Body of pancreas (tissue), 4 donors: ENCODE measurements around the gene SLC25A12. TPM values are rescaled to one million over a fixed set of nuclear protein-coding genes. Genes with fewer than 3 reads are reported as not detected.

Experiments
- ATAC-seq: fragments of 150-250 bp; one replicate; pipeline ENCODE4 v1.9.1; 2016
- DNase-seq, 4 donors: peaks; one replicate each; pipeline ENCODE4 v3.0.0-alpha.2; 2019
- H3K27ac ChIP-seq, 4 donors: fragments of 200-600 bp; sonication (generic); 1 replicate in 3 of 4; 2 replicates in 1 of 4; pipeline versions ENCODE4 v1.5.1 to v1.6.1; 2016 to 2019; ENCODE audit warnings: mild to moderate bottlenecking in 1 of 4, mixed read lengths in 1 of 4, moderate library complexity in 1 of 4
- H3K27me3 ChIP-seq, 2 donors: fragments of 200-600 bp; sonication (generic); one replicate each; pipeline ENCODE4 v1.6.0; 2016; ENCODE audit warnings: mild to moderate bottlenecking in 1 of 2
- H3K36me3 ChIP-seq, 2 donors: fragments of 200-600 bp; sonication (generic); replicated peaks in 1 of 2; 2 replicates each; pipeline ENCODE4 v1.5.1; 2016; ENCODE audit warnings: low read depth in 2 of 2; ENCODE audit not compliant: insufficient read depth in 1 of 2
- H3K4me1 ChIP-seq: fragments of 200-600 bp; sonication (generic); one replicate; pipeline ENCODE4 v1.6.0; 2016
- H3K4me3 ChIP-seq, 2 donors: fragments of 200-600 bp; sonication (generic); 1 replicate in 1 of 2; 2 replicates in 1 of 2; pipeline ENCODE4 v1.5.1; 2016 to 2019
- H3K9me3 ChIP-seq, 3 donors: fragments of 200-600 bp; sonication (generic); 1 replicate in 2 of 3; 2 replicates in 1 of 3; pipeline ENCODE4 v1.5.1; 2016
- CTCF ChIP-seq, 7 experiments: fragments of 450-650 bp in 4 of 7; fragments of 200-600 bp in 3 of 7; sonication (generic) in 3 of 7; IDR thresholded peaks; one replicate each; pipeline ENCODE4 v1.5.1; 2016 to 2019; ENCODE audit warnings: antibody characterized with exemption in 7 of 7
- POLR2A ChIP-seq, 3 donors: fragments of 450-650 bp; IDR thresholded peaks; one replicate each; pipeline ENCODE4 v1.6.1; 2016; ENCODE audit warnings: antibody characterized with exemption in 3 of 3, mild to moderate bottlenecking in 2 of 3
- WGBS, 2 donors: methylation state at CpG; one replicate each; pipeline ENCODE4 v1.1.5; 2017; 5-methylcytosine and 5-hydroxymethylcytosine counted together
- intact Hi-C: fragments of 100-400 bp; cut with DNase I; formaldehyde crosslinking; loops from one replicate; pipeline ENCODE4 v1.15.1; 2023
- total RNA-seq, 2 donors: library from RNA; depleted of rRNA; stranded (reverse); fragments of >200 nt; gene quantifications; one replicate each; pipeline ENCODE4 v1.1.0, GENCODE V29; 2016

SLC25A12 gene
- total RNA-seq, 2 donors from 2014 or later: 4.9 to 8.0 TPM

DNA sequence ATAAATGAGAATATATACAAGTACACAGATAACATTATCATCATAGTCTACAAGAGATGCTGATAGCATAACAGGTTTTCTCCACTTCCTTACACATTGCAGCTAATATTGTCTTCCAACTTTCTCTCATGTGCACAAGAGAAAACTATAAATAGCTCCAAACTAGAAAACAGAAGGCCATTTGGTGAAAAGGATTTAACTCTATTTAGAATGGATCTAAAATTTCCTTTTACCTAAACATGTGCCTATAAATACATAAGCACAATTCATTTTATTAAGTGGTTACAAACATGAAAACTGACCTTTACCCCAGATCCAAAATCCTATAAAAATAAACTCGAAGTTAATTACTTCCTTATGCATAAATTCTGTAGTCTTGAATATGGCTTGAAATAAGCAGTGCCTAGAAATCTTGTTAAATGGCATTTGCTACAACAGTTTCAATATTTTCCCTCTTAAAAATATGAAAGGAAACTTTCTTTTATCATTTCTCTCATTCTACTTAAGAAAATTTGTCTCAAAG lies 41.6 kb downstream of the SLC25A12 start:
- no peak for TF ChIP-seq CTCF (IDR thresholded peaks at IDR 0.05)
- TF ChIP-seq POLR2A (IDR thresholded peaks at IDR 0.05): no peak
- Histone ChIP-seq H3K36me3 (no peaks in the 10 kb centered on the region), H3K27ac (no peak overlapping the region), H3K9me3 (no peaks in the 10 kb centered on the region), H3K27me3 (no peaks in the 10 kb centered on the region), H3K4me1 (no peaks in the 10 kb centered on the region), H3K4me3 (no peak overlapping the region)
- no peak for ATAC-seq
- DNase-seq: no peak
- 0 to 50% methylated on average over 1 of the region's 1 CpG for WGBS, 2 donors
- intact Hi-C loops: no loop called here

- Histone ChIP-seq H3K4me3 (no peak overlapping the region), H3K27me3 (no peaks in the 10 kb centered on the region), H3K36me3 (no peaks in the 10 kb centered on the region), H3K27ac (no peak overlapping the region), H3K9me3 (no peaks in the 10 kb centered on the region), H3K4me1 (no peaks in the 10 kb centered on the region)
- intact Hi-C loops: no loop called here
- WGBS, 2 donors: 78 to 85% methylated on average over 2 of the region's 2 CpGs
- ATAC-seq: no peak
- no peak for TF ChIP-seq CTCF (IDR thresholded peaks at IDR 0.05)
- no peak for TF ChIP-seq POLR2A (IDR thresholded peaks at IDR 0.05)
- no peak for DNase-seq
These were observed 46.4 kb downstream of the SLC25A12 start for GRCh38 chr2:171847627-171848026.

DNA sequence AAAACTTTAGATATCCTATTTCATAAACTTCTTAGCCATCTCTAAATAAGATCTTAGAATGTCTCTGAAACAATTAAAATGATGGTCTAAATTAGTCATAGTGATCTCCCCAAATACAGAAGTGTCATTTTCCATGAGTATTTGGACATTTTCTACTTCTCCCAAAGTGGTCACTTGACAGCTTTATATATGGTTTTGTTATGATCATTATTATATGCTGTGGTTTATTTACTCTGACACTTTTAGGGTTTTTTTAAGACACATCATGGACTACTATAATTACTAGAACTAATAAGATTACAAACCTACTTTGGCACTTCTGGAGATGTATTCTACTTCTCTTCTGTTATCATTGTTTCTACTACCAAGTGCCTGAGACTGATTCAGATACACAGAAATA lies 47.1 kb downstream of the SLC25A12 start:
- no peak for DNase-seq
- Histone ChIP-seq H3K9me3 (no peaks in the 10 kb centered on the region), H3K4me3 (no peak overlapping the region), H3K36me3 (no peaks in the 10 kb centered on the region), H3K4me1 (no peaks in the 10 kb centered on the region), H3K27ac (no peak overlapping the region), H3K27me3 (no peaks in the 10 kb centered on the region)
- TF ChIP-seq CTCF (IDR thresholded peaks at IDR 0.05): no peak
- no peak for TF ChIP-seq POLR2A (IDR thresholded peaks at IDR 0.05)
- intact Hi-C loops: no loop called here
- ATAC-seq: no peak

DNA sequence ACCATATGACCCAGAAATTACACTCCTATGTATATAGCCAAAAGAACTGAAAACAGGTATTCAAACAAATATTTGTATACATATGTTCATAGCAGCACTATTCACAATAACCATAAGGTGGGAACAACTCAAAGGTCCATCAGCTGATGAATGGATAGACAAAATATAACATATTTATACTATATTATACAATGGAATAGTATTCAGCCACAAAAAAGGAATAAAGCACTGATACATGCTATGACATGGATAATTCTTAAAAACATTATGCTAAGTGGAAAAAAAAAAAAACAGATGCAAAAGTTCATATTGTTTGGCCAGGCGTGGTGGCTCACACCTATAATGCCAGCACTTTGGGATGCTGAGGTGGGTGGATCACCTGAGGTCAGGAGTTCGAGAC lies 52.0 kb downstream of the SLC25A12 start:
- TF ChIP-seq CTCF (IDR thresholded peaks at IDR 0.05): no peak
- TF ChIP-seq POLR2A (IDR thresholded peaks at IDR 0.05): no peak
- Histone ChIP-seq H3K27ac (no peak overlapping the region), H3K4me3 (no peak overlapping the region), H3K36me3 (no peaks in the 10 kb centered on the region), H3K27me3 (no peaks in the 10 kb centered on the region), H3K4me1 (no peaks in the 10 kb centered on the region), H3K9me3 (no peaks in the 10 kb centered on the region)
- intact Hi-C loops: no loop called here
- DNase-seq (no peak), ATAC-seq (no peak)
- 100% methylated on average over 2 of the region's 2 CpGs for WGBS, 2 donors

DNA sequence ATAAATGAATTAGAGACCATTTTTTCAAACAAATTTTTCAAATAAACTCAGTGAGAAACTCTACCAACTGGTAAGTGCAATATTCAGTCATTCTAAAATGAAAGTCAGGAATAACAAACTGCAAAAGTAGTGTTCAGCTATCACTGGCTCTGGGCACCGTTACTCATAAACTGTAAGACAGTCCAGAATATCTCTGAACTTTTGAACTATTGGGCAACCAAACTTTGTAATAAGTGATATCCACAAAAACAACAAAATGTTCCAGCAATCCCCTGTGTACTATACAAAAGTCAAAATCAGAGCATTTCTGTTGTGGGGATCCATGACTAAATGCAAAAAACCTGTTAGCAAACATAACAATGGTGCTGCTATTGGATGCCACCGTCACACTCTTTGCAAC lies 56.3 kb downstream of the SLC25A12 start:
- no peak for DNase-seq
- Histone ChIP-seq H3K4me1 (no peaks in the 10 kb centered on the region), H3K27ac (no peak overlapping the region), H3K4me3 (no peak overlapping the region), H3K9me3 (no peaks in the 10 kb centered on the region), H3K36me3 (peaks cover 0 to 2% of the 10 kb centered on the region in 2 donors), H3K27me3 (no peaks in the 10 kb centered on the region)
- intact Hi-C loops: no loop called here
- 53 to 74% methylated on average over 2 of the region's 2 CpGs for WGBS, 2 donors
- ATAC-seq: no peak
- no peak for TF ChIP-seq POLR2A (IDR thresholded peaks at IDR 0.05)
- no peak for TF ChIP-seq CTCF (IDR thresholded peaks at IDR 0.05)
